Body of pancreas (tissue), 4 donors: ENCODE measurements around the gene GAD1.

Source experiments
- CTCF ChIP-seq, 7 experiments: fragments of 450-650 bp in 4 of 7; fragments of 200-600 bp in 3 of 7; sonication (generic) in 3 of 7; IDR thresholded peaks; one replicate each; pipeline ENCODE4 v1.5.1; 2016 to 2019; ENCODE audit warnings: antibody characterized with exemption in 7 of 7
- POLR2A ChIP-seq, 3 donors: fragments of 450-650 bp; IDR thresholded peaks; one replicate each; pipeline ENCODE4 v1.6.1; 2016; ENCODE audit warnings: antibody characterized with exemption in 3 of 3, mild to moderate bottlenecking in 2 of 3

GRCh38 chr2:170779304-170779703, 37.4 kb upstream of the GAD1 start:
- TF ChIP-seq POLR2A (IDR thresholded peaks at IDR 0.05), result no peak
- no peak for TF ChIP-seq CTCF (IDR thresholded peaks at IDR 0.05)
